Liver (tissue), 9 donors: ENCODE measurements around the gene APOBEC3G. TPM values are rescaled to one million over a fixed set of nuclear protein-coding genes. Genes with fewer than 3 reads are reported as not detected.

ENCODE experiments used
- DNase-seq: peaks from one replicate; pipeline ENCODE4 v3.0.0-alpha.2; 2017; ENCODE audit warnings: low spot score
- H3K27ac ChIP-seq, 2 donors: one replicate each; pipeline ENCODE4 v1.7.0; 2013; ENCODE audit warnings: inconsistent platforms in 2 of 2, low read length in 2 of 2, control low read depth in 1 of 2, low read depth in 1 of 2, mild to moderate bottlenecking in 1 of 2
- H3K27me3 ChIP-seq, 4 donors: one replicate each; pipeline versions ENCODE4 v1.6.1 to v1.7.0; 2013; ENCODE audit warnings: low read length in 3 of 4, inconsistent platforms in 1 of 4, mild to moderate bottlenecking in 1 of 4, moderate library complexity in 1 of 4; ENCODE audit not compliant: control insufficient read depth in 4 of 4, insufficient read depth in 4 of 4
- H3K36me3 ChIP-seq, 4 donors: one replicate each; pipeline versions ENCODE4 v1.6.1 to v1.7.0; 2013; ENCODE audit warnings: low read length in 3 of 4, mild to moderate bottlenecking in 3 of 4, low read depth in 1 of 4, moderate library complexity in 1 of 4; ENCODE audit not compliant: control insufficient read depth in 4 of 4, insufficient read depth in 3 of 4
- H3K4me1 ChIP-seq, 4 donors: one replicate each; pipeline versions ENCODE4 v1.6.1 to v1.7.0; 2013; ENCODE audit warnings: low read length in 3 of 4, mild to moderate bottlenecking in 3 of 4, moderate library complexity in 1 of 4; ENCODE audit not compliant: control insufficient read depth in 4 of 4, insufficient read depth in 4 of 4
- H3K4me3 ChIP-seq, 3 donors: one replicate each; pipeline versions ENCODE4 v1.6.1 to v1.7.0; 2013; ENCODE audit warnings: low read length in 3 of 3, control low read depth in 1 of 3, low read depth in 1 of 3, mild to moderate bottlenecking in 1 of 3
- H3K9ac ChIP-seq, 2 donors: one replicate each; pipeline ENCODE4 v1.7.0; 2013; ENCODE audit warnings: low read length in 2 of 2, mild to moderate bottlenecking in 2 of 2, moderate library complexity in 2 of 2, control low read depth in 1 of 2, low read depth in 1 of 2
- H3K9me3 ChIP-seq, 4 donors: one replicate each; pipeline versions ENCODE4 v1.6.1 to v1.7.0; 2013; ENCODE audit warnings: low read length in 3 of 4; ENCODE audit not compliant: control insufficient read depth in 4 of 4
- FOXA1 ChIP-seq: IDR thresholded peaks from 2 replicates; pipeline ENCODE4 v1.6.1; 2016; ENCODE audit warnings: antibody characterized with exemption
- FOXA2 ChIP-seq: IDR thresholded peaks from 2 replicates; pipeline ENCODE4 v1.6.1; 2016; ENCODE audit warnings: antibody characterized with exemption
- HNF4A ChIP-seq, 2 donors: conservative IDR thresholded peaks; 2 replicates each; pipeline ENCODE4 v1.6.1; 2016; ENCODE audit warnings: antibody characterized with exemption in 2 of 2, mild to moderate bottlenecking in 2 of 2
- HNF4G ChIP-seq: IDR thresholded peaks from 2 replicates; pipeline ENCODE4 v1.6.1; 2016; ENCODE audit warnings: antibody characterized with exemption
- JUND ChIP-seq, 2 donors: IDR thresholded peaks; 2 replicates each; pipeline ENCODE4 v1.6.1; 2016; ENCODE audit warnings: antibody characterized with exemption in 2 of 2
- NR2F2 ChIP-seq: IDR thresholded peaks from 2 replicates; pipeline ENCODE4 v1.6.1; 2016; ENCODE audit warnings: antibody characterized with exemption
- RAD21 ChIP-seq, 2 donors: IDR thresholded peaks; 2 replicates each; pipeline ENCODE4 v1.6.1; 2016; ENCODE audit warnings: antibody characterized with exemption in 2 of 2, mild to moderate bottlenecking in 2 of 2
- REST ChIP-seq: IDR thresholded peaks from 2 replicates; pipeline ENCODE4 v1.6.1; 2016; ENCODE audit warnings: antibody characterized with exemption, mild to moderate bottlenecking
- TAF1 ChIP-seq: conservative IDR thresholded peaks from 2 replicates; pipeline ENCODE4 v1.6.1; 2016; ENCODE audit warnings: antibody characterized with exemption, mild to moderate bottlenecking
- YY1 ChIP-seq: IDR thresholded peaks from 2 replicates; pipeline ENCODE4 v1.6.1; 2016; ENCODE audit warnings: antibody characterized with exemption, mild to moderate bottlenecking
- WGBS: extraction: QIAGEN DNeasy Blood & Tissue Kit; methylation state at CpG from one replicate; pipeline ENCODE4 v1.1.7; 2013; 5-methylcytosine and 5-hydroxymethylcytosine counted together
- polyA plus RNA-seq, 2 donors: library from polyadenylated mRNA; stranded (reverse) in 1 of 2; unstranded in 1 of 2; fragments of 200-250 nt in 1 of 2; fragments of >200 nt in 1 of 2; fragmentation: Nextera tagmentation in 1 of 2; extraction: Ambion mirVana in 1 of 2; gene quantifications; one replicate each; pipeline versions ENCODE4 v1.2.1 to v1.2.3, GENCODE V29; 2013 to 2015
- total RNA-seq, 2 donors: library from RNA; depleted of rRNA; stranded (reverse); fragments of >200 nt; gene quantifications; one replicate each; pipeline ENCODE4 v1.2.3, GENCODE V29; 2014
- TF ChIP-seq, protein P1 (sequence below): IDR thresholded peaks from 2 replicates; pipeline ENCODE4 v1.6.1; 2016; ENCODE audit warnings: antibody characterized with exemption
- TF ChIP-seq, protein P2 (sequence below): IDR thresholded peaks from 2 replicates; pipeline ENCODE4 v1.6.1; 2016; ENCODE audit warnings: antibody characterized with exemption
- donor health status: healthy.
- donor health status: healthy.
- donor health status: healthy.
- donor health status: healthy.
- donor health status: healthy.

APOBEC3G gene
- total and polyA plus RNA-seq, 4 donors, result 1.9 to 9.2 (median 2.9) TPM

GRCh38 chr22:39094717-39095389 lies 17.8 kb downstream of the APOBEC3G start:
- Histone ChIP-seq H3K36me3 (no peaks in the 10 kb centered on the region), H3K9ac (no peak overlapping the region), H3K4me3 (no peak overlapping the region), H3K27ac (no peak overlapping the region), H3K27me3 (peaks cover 0 to 2% (median 0%) of the 10 kb centered on the region in 4 donors), H3K4me1 (peaks cover 0 to 2% (median 0%) of the 10 kb centered on the region in 4 donors), H3K9me3 (no peaks in the 10 kb centered on the region)
- TF ChIP-seq HNF4A (conservative IDR thresholded peaks at IDR 0.05), result no peak
- no peak for TF ChIP-seq NR2F2
- TF ChIP-seq JUND (IDR thresholded peaks at IDR 0.05), result no peak
- TF ChIP-seq, protein P1, sequence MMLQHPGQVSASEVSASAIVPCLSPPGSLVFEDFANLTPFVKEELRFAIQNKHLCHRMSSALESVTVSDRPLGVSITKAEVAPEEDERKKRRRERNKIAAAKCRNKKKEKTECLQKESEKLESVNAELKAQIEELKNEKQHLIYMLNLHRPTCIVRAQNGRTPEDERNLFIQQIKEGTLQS, result no peak
- no peak for TF ChIP-seq FOXA2
- no peak for TF ChIP-seq TAF1
- TF ChIP-seq REST, result no peak
- TF ChIP-seq RAD21 (IDR thresholded peaks at IDR 0.05), result no peak
- TF ChIP-seq HNF4G, result no peak
- TF ChIP-seq YY1, result no peak
- no peak for TF ChIP-seq FOXA1
- TF ChIP-seq, protein P2, sequence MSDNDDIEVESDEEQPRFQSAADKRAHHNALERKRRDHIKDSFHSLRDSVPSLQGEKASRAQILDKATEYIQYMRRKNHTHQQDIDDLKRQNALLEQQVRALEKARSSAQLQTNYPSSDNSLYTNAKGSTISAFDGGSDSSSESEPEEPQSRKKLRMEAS, result no peak
- DNase-seq, result no peak
- 85% methylated on average over 14 of the region's 14 CpGs for WGBS

- Histone ChIP-seq H3K27me3 (no peaks in the 10 kb centered on the region), H3K4me3 (no peak overlapping the region), H3K4me1 (peaks cover 0 to 2% (median 0%) of the 10 kb centered on the region in 4 donors), H3K9ac (no peak overlapping the region), H3K9me3 (no peaks in the 10 kb centered on the region), H3K27ac (no peak overlapping the region), H3K36me3 (no peaks in the 10 kb centered on the region)
- 79% methylated on average over 3 of the region's 3 CpGs for WGBS
- DNase-seq, result no peak
- no peak for TF ChIP-seq REST
- no peak for TF ChIP-seq YY1
- TF ChIP-seq JUND (IDR thresholded peaks at IDR 0.05), result no peak
- no peak for TF ChIP-seq NR2F2
Measured at GRCh38 chr22:39095971-39096370, 18.9 kb downstream of the APOBEC3G start.
